ENCODE data around the gene ZNF726. TPM values are rescaled to one million over a fixed set of nuclear protein-coding genes. Genes with fewer than 3 reads are reported as not detected.
"Not testable (repeated sequence)": the region's sequence is repeated elsewhere in the genome, so short reads cannot be mapped to it uniquely, and the experiment has no call there.

Gene ZNF726
- total RNA-seq, 2 donors from 2014 or later, result 1.8 to 2.0 TPM

DNA sequence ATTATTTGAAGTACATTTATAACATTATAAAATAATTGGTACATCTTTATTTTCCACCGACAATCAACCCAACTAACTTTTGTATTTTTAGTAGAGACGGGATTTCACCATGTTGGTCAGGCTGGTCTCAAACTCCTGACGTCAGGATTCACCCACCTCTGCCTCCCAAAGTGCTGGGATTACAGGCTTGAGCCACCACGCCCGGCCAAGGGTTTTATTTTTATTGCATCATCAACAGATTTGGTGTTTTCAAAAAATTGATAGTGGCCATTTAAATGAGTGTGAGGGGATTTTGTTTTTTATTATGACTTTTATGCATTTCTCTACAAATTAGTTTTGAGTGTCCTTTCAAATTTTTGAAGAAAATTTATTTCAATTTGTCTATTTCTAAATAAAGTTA, 10.6 kb downstream of the ZNF726 start:
- H3K4me1 ChIP-seq, result no peaks in the 10 kb centered on the region
- no peak for ATAC-seq
- TF ChIP-seq POLR2A (IDR thresholded peaks at IDR 0.05), result no peak
- TF ChIP-seq, protein P1, sequence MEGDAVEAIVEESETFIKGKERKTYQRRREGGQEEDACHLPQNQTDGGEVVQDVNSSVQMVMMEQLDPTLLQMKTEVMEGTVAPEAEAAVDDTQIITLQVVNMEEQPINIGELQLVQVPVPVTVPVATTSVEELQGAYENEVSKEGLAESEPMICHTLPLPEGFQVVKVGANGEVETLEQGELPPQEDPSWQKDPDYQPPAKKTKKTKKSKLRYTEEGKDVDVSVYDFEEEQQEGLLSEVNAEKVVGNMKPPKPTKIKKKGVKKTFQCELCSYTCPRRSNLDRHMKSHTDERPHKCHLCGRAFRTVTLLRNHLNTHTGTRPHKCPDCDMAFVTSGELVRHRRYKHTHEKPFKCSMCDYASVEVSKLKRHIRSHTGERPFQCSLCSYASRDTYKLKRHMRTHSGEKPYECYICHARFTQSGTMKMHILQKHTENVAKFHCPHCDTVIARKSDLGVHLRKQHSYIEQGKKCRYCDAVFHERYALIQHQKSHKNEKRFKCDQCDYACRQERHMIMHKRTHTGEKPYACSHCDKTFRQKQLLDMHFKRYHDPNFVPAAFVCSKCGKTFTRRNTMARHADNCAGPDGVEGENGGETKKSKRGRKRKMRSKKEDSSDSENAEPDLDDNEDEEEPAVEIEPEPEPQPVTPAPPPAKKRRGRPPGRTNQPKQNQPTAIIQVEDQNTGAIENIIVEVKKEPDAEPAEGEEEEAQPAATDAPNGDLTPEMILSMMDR (IDR thresholded peaks at IDR 0.05), result no peak
- H3K27ac ChIP-seq, result no peak overlapping the region
- WGBS, 2 donors, result 79 to 87% methylated on average over 5 of the region's 5 CpGs
- no peaks in the 10 kb centered on the region for H3K9me3 ChIP-seq
- H3K27me3 ChIP-seq, result no peaks in the 10 kb centered on the region
- DNase-seq, result no peak
- no peak overlapping the region for H3K4me3 ChIP-seq
- intact Hi-C loops (cut with DNase I), result no loop called here
- no peaks in the 10 kb centered on the region for H3K36me3 ChIP-seq (replicated peaks in 1 of 2; ENCODE audit: insufficient read depth in 1 of 2, low read depth in 2 of 2)

DNA sequence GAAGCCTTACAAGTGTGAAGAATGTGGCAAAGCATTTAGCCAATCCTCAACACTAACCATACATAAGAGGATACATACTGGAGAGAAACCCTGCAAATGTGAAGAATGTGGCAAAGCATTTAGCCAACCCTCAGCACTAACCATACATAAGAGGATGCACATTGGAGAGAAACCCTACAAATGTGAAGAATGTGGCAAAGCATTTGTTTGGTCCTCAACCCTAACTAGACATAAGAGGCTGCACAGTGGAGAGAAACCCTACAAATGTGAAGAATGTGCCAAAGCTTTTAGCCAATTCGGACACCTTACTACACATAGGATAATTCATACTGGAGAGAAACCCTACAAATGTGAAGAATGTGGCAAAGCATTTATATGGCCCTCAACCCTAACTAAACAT, 18.2 kb downstream of the ZNF726 start:
- no peaks in the 10 kb centered on the region for H3K27me3 ChIP-seq
- no peaks in the 10 kb centered on the region for H3K36me3 ChIP-seq (replicated peaks in 1 of 2; ENCODE audit: insufficient read depth in 1 of 2, low read depth in 2 of 2)
- no peaks in the 10 kb centered on the region for H3K4me1 ChIP-seq
- TF ChIP-seq, protein P1 (IDR thresholded peaks at IDR 0.05), result no peak
- TF ChIP-seq POLR2A (IDR thresholded peaks at IDR 0.05), result no peak
- H3K4me3 ChIP-seq, result no peak overlapping the region
- intact Hi-C loops (cut with DNase I), result no loop called here
- H3K27ac ChIP-seq, result no peak overlapping the region
- ATAC-seq, result no peak
- no peak for DNase-seq
- 35 to 80% methylated on average over 1 of the region's 1 CpG for WGBS, 2 donors
- H3K9me3 ChIP-seq, result peaks cover 0 to 8% (median 0%) of the 10 kb centered on the region in 3 donors

DNA sequence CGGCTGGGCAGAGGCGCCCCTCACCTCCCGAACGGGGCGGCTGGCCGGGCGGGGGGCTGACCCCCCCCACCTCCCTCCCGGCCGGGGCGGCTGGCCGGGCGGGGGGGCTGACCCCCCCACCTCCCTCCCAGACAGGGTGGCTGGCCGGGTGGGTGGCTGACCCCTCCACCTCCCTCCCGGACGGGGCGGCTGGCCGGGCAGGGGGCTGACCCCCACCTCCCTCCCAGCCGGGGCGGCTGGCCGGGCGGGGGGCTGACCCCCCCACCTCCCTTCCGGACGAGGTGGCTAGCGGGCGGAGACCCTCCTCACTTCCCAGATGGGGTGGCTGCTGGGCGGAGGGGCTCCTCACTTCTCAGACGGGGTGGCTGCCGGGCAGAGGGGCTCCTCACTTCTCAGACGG, 22.3 kb downstream of the ZNF726 start:
- H3K36me3 ChIP-seq (replicated peaks in 1 of 2; ENCODE audit: insufficient read depth in 1 of 2, low read depth in 2 of 2); H3K9me3 ChIP-seq; ATAC-seq; H3K4me1 ChIP-seq; DNase-seq; H3K4me3 ChIP-seq; H3K27ac ChIP-seq; H3K27me3 ChIP-seq; intact Hi-C loops (cut with DNase I): not testable (repeated sequence)
- 89 to 100% methylated on average over 1 to 5 of the region's 29 CpGs for WGBS, 2 donors

DNA sequence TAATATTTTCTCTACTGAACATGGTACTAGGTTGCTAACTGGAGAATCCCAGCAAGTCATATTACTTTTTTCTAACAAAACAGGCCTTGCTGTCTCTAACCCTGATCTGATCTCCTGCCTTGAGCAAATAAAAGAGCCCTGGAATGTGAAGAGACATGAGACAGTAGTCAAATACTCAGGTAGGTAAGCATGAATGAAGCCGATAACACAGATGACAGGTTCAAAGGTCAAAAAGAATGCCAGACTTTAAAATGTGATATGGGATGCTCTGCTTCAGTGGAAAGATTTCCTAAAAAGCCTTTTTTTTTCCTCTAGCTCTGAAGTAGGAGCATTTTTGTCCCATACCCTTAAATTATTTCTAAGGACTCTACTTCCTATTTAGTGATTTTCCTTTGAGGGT, 28.7 kb downstream of the ZNF726 start:
- H3K4me1 ChIP-seq, result no peaks in the 10 kb centered on the region
- no peaks in the 10 kb centered on the region for H3K36me3 ChIP-seq (replicated peaks in 1 of 2; ENCODE audit: insufficient read depth in 1 of 2, low read depth in 2 of 2)
- DNase-seq, result no peak
- H3K27ac ChIP-seq, result no peak overlapping the region
- intact Hi-C loops (cut with DNase I), result no loop called here
- no peaks in the 10 kb centered on the region for H3K27me3 ChIP-seq
- no peaks in the 10 kb centered on the region for H3K9me3 ChIP-seq
- TF ChIP-seq POLR2A (IDR thresholded peaks at IDR 0.05), result no peak
- TF ChIP-seq, protein P1 (IDR thresholded peaks at IDR 0.05), result no peak
- 19 to 36% methylated on average over 1 of the region's 1 CpG for WGBS, 2 donors
- H3K4me3 ChIP-seq, result no peak overlapping the region
- ATAC-seq, result no peak

DNA sequence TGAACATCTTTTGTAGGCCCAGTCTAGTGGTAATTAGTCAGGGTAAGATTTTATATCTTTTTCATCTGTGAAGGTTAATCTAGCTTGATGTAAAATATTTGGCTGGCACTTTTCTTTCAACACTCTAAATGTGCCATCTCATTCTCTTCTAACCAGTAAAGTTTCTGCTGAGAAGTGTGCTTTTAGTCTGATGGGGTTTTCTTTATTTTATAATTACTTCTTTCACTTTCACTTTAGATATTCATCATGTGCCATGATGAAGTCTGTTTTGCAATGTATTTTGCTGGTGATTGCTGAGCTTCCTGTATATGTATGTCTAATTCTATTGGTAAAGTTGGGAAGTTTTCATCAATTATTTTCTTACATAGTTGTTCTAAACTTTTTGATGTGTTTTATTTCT, 31.9 kb downstream of the ZNF726 start:
- no peak overlapping the region for H3K27ac ChIP-seq
- no peak for TF ChIP-seq POLR2A (IDR thresholded peaks at IDR 0.05)
- TF ChIP-seq, protein P1 (IDR thresholded peaks at IDR 0.05), result no peak
- no peaks in the 10 kb centered on the region for H3K36me3 ChIP-seq (replicated peaks in 1 of 2; ENCODE audit: insufficient read depth in 1 of 2, low read depth in 2 of 2)
- no peaks in the 10 kb centered on the region for H3K9me3 ChIP-seq
- H3K4me3 ChIP-seq, result no peak overlapping the region
- no peak for ATAC-seq
- no peaks in the 10 kb centered on the region for H3K27me3 ChIP-seq
- no peaks in the 10 kb centered on the region for H3K4me1 ChIP-seq
- no peak for DNase-seq
- intact Hi-C loops (cut with DNase I), result no loop called here
